ENCODE results near the gene CDH23. TPM values are rescaled to one million over a fixed set of nuclear protein-coding genes. Genes with fewer than 3 reads are reported as not detected.

CDH23 gene
- total RNA-seq, 1 donor from 2014 or later, result 0.29 TPM

GRCh38 chr10:71436268-71437125 is 39.8 kb downstream of the CDH23 start:
- no peak for ATAC-seq (ENCODE audit: low read depth)
- ChIA-PET CTCF (interaction anchor here (1.0 kb wide), 1 partner anchor 10 kb away, joined by 3 read pairs; no protein-coding TSS in a partner anchor), POLR2A (no interaction called here)
- Mint-ChIP-seq H3K4me3 (no peak overlapping the region), H3K27ac (no peak overlapping the region), H3K27me3 (peaks cover 9% of the 10 kb centered on the region), H3K36me3 (ENCODE audit: low read depth) (no peaks in the 10 kb centered on the region), H3K9me3 (no peaks in the 10 kb centered on the region), H3K4me1 (no peaks in the 10 kb centered on the region)
- intact Hi-C loops (cut with micrococcal nuclease), result no loop called here
- no peak for TF ChIP-seq CTCF (IDR thresholded peaks at IDR 0.05)
- DNase-seq, result no peak

GRCh38 chr10:71437537-71438092 is 40.9 kb downstream of the CDH23 start:
- no peak for ATAC-seq (ENCODE audit: low read depth)
- H3K36me3 Mint-ChIP-seq (ENCODE audit: low read depth), result no peaks in the 10 kb centered on the region
- H3K4me1 Mint-ChIP-seq, result no peaks in the 10 kb centered on the region
- ChIA-PET CTCF (no interaction called here), POLR2A (no interaction called here)
- intact Hi-C loops (cut with micrococcal nuclease), result no loop called here
- no peak for DNase-seq
- peaks cover 9% of the 10 kb centered on the region for H3K27me3 Mint-ChIP-seq
- no peak overlapping the region for H3K4me3 Mint-ChIP-seq
- TF ChIP-seq CTCF (IDR thresholded peaks at IDR 0.05), result no peak
- H3K27ac Mint-ChIP-seq, result no peak overlapping the region
- H3K9me3 Mint-ChIP-seq, result no peaks in the 10 kb centered on the region

- POLR2A ChIA-PET, result no interaction called here
- Mint-ChIP-seq H3K27ac (no peak overlapping the region), H3K36me3 (ENCODE audit: low read depth) (no peaks in the 10 kb centered on the region), H3K27me3 (peaks cover 5% of the 10 kb centered on the region), H3K4me3 (no peak overlapping the region), H3K9me3 (no peaks in the 10 kb centered on the region), H3K4me1 (no peaks in the 10 kb centered on the region)
- TF ChIP-seq CTCF (IDR thresholded peaks at IDR 0.05), result no peak
- ATAC-seq (ENCODE audit: low read depth) (no peak), DNase-seq (no peak)
- CTCF ChIA-PET, result no interaction called here
- intact Hi-C loops (cut with micrococcal nuclease), result no loop called here
These were observed 42.0 kb downstream of the CDH23 start for GRCh38 chr10:71438761-71439160.

- H3K4me3 Mint-ChIP-seq, result no peak overlapping the region
- no peaks in the 10 kb centered on the region for H3K4me1 Mint-ChIP-seq
- ChIA-PET POLR2A (no interaction called here), CTCF (no interaction called here)
- no peak overlapping the region for H3K27ac Mint-ChIP-seq
- no peaks in the 10 kb centered on the region for H3K9me3 Mint-ChIP-seq
- DNase-seq, result no peak
- H3K27me3 Mint-ChIP-seq, result no peaks in the 10 kb centered on the region
- ATAC-seq (ENCODE audit: low read depth), result no peak
- intact Hi-C loops (cut with micrococcal nuclease), result no loop called here
- TF ChIP-seq CTCF (IDR thresholded peaks at IDR 0.05), result no peak
- H3K36me3 Mint-ChIP-seq (ENCODE audit: low read depth), result no peaks in the 10 kb centered on the region
These were observed 43.1 kb downstream of the CDH23 start for GRCh38 chr10:71439670-71440425.

GRCh38 chr10:71440506-71441035 is 43.9 kb downstream of the CDH23 start:
- no peaks in the 10 kb centered on the region for H3K4me1 Mint-ChIP-seq
- no peak overlapping the region for H3K4me3 Mint-ChIP-seq
- no peak overlapping the region for H3K27ac Mint-ChIP-seq
- CTCF ChIA-PET, result no interaction called here
- DNase-seq, result no peak
- intact Hi-C loops (cut with micrococcal nuclease), result no loop called here
- no peaks in the 10 kb centered on the region for H3K9me3 Mint-ChIP-seq
- TF ChIP-seq CTCF (IDR thresholded peaks at IDR 0.05), result no peak
- H3K36me3 Mint-ChIP-seq (ENCODE audit: low read depth), result no peaks in the 10 kb centered on the region
- no peaks in the 10 kb centered on the region for H3K27me3 Mint-ChIP-seq
- no peak for ATAC-seq (ENCODE audit: low read depth)
- POLR2A ChIA-PET, result no interaction called here

Measured in activated B cell treated with CpG ODN at 0.5 μM for 24 hours (primary cell).